Measurements from ENCODE around the gene MYO1F. TPM values are rescaled to one million over a fixed set of nuclear protein-coding genes. Genes with fewer than 3 reads are reported as not detected.
"Not testable (repeated sequence)": the region's sequence is repeated elsewhere in the genome, so short reads cannot be mapped to it uniquely, and the experiment has no call there.

The MYO1F gene
- 80.5 TPM for total RNA-seq

GRCh38 chr19:8577247-8577646, at the start of gene MYO1F:
Gene MYO1F, minus strand, starts transcription at chr19:8577442. Its CDS starts 133 bp downstream, at chr19:8577309.
- DNase-seq (ENCODE audit: low read depth in 2 of 3, low spot score in 2 of 3): peak in 1 of 3 donors; percentile 24

- no peak for DNase-seq (ENCODE audit: low read depth in 2 of 3, low spot score in 2 of 3)
These were observed 49.6 kb upstream of the MYO1F start for GRCh38 chr19:8626842-8627241.

GRCh38 chr19:8622886-8623285, 45.6 kb upstream of the MYO1F start:
- peak in 1 of 3 donors; percentile 52 for DNase-seq (ENCODE audit: low read depth in 2 of 3, low spot score in 2 of 3)

DNA sequence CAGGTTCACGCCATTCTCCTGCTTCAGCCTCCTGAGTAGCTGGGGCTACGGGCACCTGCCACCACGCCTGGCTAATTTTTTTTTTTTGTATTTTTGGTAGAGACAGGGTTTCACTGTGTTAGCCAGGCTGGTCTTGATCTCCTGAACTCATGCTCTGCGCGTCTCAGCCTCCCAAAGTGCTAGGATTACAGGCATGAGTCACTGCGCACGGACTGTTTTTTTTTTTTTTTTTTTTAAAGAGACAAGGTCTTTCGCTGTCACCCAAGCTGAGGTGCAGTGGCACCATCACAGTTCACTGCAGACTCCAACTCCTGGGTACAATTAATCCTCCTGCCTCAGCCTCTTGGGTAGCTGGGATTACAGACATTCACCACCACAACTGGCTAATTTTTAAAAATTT, 41.5 kb upstream of the MYO1F start:
- DNase-seq (ENCODE audit: low read depth in 2 of 3, low spot score in 2 of 3): no peak

DNA sequence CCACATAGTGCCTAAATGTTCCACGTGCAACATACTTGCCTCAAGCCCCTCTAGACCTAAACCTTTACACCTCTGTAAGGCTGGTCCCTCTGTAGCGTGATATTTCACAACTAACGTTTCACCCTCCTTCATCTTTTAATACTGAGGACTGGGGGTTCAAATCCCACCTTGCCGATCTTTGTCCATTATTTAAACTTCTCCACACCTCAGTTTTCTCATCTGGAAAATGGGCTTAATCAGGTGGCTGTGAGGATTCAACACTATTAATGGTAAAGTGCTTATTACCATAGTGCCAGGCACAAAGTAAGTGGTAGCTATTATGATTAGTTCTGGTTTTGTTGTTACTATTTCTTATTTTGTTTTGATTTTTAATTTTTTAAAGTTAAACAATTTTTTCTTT, 40.7 kb upstream of the MYO1F start:
- no peak for DNase-seq (ENCODE audit: low read depth in 2 of 3, low spot score in 2 of 3)

GRCh38 chr19:8617325-8617724, 40.1 kb upstream of the MYO1F start:
- not testable (repeated sequence) for DNase-seq (ENCODE audit: low read depth in 2 of 3, low spot score in 2 of 3)

GRCh38 chr19:8616861-8617260, 39.6 kb upstream of the MYO1F start:
- no peak for DNase-seq (ENCODE audit: low read depth in 2 of 3, low spot score in 2 of 3)

DNA sequence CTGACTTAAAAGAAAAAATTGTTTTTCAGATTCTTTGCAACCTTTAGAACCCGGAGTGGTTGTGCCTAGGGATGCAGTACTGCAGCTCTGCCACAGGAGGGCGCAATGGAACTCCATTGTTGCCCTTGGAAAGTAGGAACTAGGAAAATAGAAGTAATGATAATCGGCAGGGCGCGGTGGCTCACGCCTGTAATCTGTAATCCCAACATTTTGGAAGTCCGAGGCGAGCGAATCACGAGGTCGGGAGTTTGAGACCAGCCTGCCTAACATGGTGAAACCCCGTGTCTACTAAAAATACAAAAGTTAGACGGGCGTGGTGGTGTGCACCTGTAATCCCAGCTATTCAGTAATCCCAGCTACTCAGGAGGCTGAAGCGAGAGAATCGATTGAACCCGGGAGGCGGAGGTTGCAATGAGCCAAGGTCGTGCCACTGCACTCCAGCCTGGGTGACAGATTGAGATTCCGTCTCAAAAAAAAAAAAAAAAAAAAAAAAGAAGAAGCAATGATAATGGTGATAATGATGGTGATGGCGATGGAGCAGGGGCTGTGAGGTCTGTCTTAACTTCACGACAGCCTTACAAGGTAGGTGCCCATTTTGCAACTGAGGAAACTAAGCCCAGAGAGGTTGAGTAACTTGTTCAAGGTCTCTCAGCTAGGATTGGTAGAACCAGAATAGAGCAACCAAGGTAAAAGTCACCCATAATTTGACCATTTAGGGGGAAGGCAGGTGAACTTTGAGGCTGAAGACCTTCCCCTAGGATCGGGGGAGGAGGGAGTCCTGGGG, 38.8 kb upstream of the MYO1F start:
- peak in 2 of 3 donors; percentile 63 to 75 for DNase-seq (ENCODE audit: low read depth in 2 of 3, low spot score in 2 of 3)

GRCh38 chr19:8615024-8615423, 37.8 kb upstream of the MYO1F start:
- no peak for DNase-seq (ENCODE audit: low read depth in 2 of 3, low spot score in 2 of 3)

GRCh38 chr19:8614455-8614854, 37.2 kb upstream of the MYO1F start:
- DNase-seq (ENCODE audit: low read depth in 2 of 3, low spot score in 2 of 3): no peak

DNA sequence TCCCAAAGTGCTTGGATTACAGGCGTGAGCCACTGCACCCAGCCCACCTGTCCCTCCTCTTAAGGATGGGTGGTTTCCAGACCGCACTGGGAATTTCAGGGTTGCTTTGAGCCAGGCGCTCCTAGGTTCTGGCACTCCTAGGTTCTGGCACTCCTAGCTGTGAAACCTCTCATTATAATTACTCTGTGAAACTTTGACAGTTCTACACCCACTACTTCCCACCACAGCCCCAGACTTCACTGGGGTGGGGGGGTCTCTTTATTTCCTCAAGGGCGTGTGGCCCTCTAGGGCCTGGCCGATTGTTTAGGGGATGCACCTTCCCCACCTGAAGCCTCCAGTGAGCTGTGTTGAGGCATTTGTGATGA, 35.5 kb upstream of the MYO1F start:
- no peak for DNase-seq (ENCODE audit: low read depth in 2 of 3, low spot score in 2 of 3)

DNA sequence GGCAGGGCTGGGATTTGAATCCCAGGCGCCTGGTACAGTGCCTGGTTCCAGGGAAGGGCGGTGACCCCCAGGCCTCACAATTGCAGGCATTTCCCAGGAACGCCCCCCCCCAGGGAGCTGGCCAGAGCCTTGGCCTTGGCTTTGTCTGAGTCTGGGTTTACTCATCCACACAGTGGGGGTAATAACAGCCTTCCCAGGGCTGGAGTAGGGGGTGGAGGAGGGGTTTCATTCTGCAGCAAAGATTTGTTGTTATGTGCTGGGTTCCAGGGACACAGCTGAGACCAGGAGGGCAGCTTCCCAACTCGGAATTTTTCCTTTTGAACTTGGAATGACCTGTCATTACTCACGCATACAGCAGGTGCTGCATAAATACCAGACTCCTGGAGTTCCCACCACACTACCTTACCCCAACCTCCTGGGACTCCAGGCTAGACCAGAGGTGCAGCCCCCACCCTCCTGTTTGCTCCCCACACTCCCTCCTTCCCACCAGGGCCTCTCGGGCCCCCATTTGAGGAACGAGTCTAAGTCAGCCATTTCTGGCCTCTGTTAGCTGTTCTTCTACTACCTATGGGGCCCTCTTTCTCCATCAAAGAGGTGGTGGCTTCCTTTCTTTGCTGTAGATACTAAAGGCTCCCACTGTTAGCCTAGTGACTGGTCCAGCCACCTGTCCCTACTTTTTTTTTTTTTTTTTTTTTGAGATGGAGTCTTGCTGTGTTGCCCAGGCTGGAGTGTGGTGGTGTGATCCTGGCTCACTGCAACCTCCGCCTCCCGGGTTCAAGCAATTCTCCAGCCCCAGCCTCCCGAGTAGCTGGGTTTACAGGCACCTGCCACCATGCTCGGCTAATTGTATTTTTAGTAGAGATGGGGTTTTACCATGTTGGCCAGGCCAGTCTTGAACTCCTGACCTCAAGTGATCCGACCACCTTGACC, 34.9 kb upstream of the MYO1F start:
- DNase-seq (ENCODE audit: low read depth in 2 of 3, low spot score in 2 of 3): no peak

DNA sequence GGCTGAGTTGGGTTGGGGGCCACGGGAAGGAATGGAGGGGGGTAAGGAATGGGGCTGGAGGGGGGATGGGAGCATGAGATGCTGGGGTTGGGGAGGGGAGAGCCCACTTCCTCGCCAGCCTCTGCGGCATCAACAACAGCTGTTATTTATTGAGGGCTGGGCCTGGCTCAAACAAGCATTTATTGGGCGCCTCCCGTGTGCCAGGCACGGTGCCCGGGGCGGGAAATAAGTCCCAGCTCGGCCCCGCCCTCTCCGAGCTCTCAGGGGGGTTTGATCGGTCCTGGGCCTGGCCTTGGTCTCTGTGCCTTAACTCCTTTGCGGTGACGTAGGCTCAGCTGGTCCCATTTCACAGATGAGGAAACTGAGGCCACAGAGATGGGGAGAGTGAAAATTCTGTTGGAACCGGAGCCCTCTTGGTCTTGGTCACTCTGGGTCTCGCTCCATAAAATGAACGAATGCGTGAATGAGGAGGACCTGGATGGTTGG, 34.2 kb upstream of the MYO1F start:
- DNase-seq (ENCODE audit: low read depth in 2 of 3, low spot score in 2 of 3): no peak

- no peak for DNase-seq (ENCODE audit: low read depth in 2 of 3, low spot score in 2 of 3)
These were observed 33.7 kb upstream of the MYO1F start for GRCh38 chr19:8610936-8611300.

- peak in 2 of 3 donors; percentile 64 to 76 for DNase-seq (ENCODE audit: low read depth in 2 of 3, low spot score in 2 of 3)
These were observed 33.0 kb upstream of the MYO1F start, which contains the start of gene ADAMTS10 for GRCh38 chr19:8610041-8610935. Gene ADAMTS10, minus strand, starts transcription at chr19:8610715. Its CDS starts 5,005 bp downstream, at chr19:8605710.

DNA sequence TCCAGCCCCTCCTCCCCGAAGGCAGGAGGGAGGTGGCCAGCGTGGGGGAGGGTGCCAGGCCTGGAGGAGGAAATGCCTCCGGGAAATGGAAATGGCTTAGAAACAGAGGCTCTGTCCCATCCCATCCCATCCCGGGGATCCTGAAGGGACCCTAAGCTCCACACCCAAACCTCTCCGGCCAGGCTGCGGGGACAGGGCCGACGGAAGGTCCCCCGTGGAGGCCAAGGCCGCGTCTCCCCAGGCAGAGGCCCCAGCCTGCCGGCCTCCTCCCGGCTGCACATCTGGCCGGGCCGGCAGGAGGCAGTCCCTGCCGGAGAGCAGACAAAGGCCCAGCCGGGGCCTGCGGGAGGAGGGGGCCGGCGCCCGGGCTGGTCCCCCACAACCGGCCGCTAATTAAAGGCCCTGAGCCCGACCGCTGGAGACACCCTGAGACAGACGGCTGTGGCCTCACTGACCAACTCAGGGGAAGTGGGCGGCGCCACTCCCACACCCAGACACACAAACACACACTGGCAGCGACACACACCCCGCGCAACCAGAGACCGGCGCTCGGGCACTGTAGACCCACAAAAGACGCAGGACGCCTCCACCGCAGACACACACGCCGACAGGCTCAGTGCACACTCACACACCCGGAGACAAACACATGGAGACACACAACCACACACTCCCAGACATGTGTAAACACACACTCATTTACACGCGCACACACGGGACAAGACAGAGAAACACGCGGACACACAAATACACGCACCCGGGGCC, 32.2 kb upstream of the MYO1F start:
- no peak for DNase-seq (ENCODE audit: low read depth in 2 of 3, low spot score in 2 of 3)

DNA sequence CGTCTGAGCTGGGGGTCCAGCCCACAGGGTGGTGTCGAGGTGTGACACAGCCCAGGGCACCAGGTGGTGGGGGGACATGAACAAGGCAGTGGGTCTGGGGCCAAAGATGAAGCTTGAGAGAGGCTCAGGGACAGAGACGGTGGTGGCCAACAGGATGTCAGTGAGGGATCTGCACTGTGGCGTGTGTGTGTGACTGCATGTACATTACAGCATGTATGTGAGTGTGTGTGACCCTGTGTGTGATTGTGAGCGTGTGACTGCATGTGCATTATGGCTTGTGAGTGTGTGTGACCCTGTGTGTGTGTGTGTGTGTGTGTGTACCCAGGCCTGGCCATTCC, 31.7 kb upstream of the MYO1F start:
- no peak for DNase-seq (ENCODE audit: low read depth in 2 of 3, low spot score in 2 of 3)

DNA sequence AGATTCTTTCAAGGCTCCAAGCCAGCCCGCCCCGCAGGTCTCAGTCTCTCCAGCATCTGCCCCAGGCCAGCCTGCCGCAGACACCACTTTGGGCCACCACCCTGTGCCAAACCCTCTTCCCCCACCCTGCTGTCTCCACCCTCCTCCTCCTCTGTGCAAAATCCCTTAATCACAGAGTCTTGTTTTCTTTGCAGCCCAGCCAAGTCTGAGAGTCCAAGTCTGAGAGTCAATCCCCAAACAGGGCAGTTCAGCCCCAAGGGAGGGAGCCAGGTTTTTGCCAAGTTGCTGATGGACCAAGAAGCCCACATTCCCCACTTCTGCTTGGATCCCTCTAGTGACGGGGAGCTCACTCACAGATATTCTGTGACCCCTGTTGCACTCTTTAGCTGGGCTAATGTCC, 30.1 kb upstream of the MYO1F start:
- DNase-seq (ENCODE audit: low read depth in 2 of 3, low spot score in 2 of 3): no peak

DNA sequence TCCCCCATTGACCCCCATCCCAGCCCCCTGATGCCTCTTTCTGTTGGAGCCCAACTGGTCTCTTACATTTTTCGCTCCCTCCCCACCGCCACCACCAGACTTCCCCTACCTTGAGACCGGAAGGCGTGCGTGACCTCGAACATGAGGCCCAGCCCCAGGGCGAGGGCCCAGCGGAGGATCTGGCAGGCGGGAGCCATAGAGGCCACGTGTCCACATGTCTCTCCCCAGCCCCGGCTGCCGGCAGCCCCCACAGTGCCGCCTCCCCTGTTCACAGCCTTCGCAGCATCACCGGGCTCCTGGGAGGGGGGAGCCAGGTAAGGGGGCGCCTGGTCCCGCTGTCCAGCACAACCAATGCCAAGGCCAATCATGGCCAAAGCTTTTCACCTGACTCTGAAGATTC, 28.3 kb upstream of the MYO1F start:
- DNase-seq (ENCODE audit: low read depth in 2 of 3, low spot score in 2 of 3): no peak

DNA sequence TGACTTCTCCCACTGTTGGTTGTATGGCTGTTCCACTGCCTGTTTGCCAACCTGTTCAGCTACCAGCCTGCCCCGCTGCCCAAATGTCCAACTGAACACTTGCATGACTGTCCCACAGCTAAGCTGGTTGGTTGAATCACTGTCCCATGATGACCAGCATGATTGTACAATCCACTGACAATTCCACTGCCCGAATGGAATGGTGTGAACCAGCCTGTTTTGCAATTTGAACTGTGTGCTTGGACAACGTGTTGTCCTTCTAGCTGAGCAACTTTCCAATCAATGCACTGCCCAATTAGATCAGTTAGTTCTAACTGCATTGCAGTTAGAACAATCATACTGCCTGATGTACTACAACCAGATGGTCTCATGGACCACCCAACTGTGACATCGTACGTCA, 24.6 kb upstream of the MYO1F start:
- no peak for DNase-seq (ENCODE audit: low read depth in 2 of 3, low spot score in 2 of 3)
